GM03348 (cell line): ENCODE data around the gene NME5.
"Not testable (repeated sequence)": the region's sequence is repeated elsewhere in the genome, so short reads cannot be mapped to it uniquely, and the experiment has no call there.

Source experiments
- DNase-seq: peaks from one replicate; pipeline ENCODE4 v3.0.0; 2012; ENCODE audit warnings: low spot score

The NME5 gene

GRCh38 chr5:138078006-138078643 is 61.1 kb downstream of the NME5 start:
- no peak for DNase-seq

- DNase-seq, result peak; percentile 83
Observed at GRCh38 chr5:138077064-138077696, 62.0 kb downstream of the NME5 start.

- DNase-seq, result not testable (repeated sequence)
Observed at GRCh38 chr5:138070026-138070425, 69.2 kb downstream of the NME5 start.

- DNase-seq, result peak; percentile 85
Observed at GRCh38 chr5:138068742-138069600, 70.3 kb downstream of the NME5 start.

GRCh38 chr5:138067945-138068344 is 71.3 kb downstream of the NME5 start:
- DNase-seq, result no peak
